ENCODE measurements around the gene PRR22.

PRR22 gene

GRCh38 chr19:5809053-5809452, 24.5 kb upstream of the PRR22 start:
- no peak for TF ChIP-seq CTCF (IDR thresholded peaks at IDR 0.05; ENCODE audit: low read depth, low read length)
- Histone ChIP-seq H3K36me3 (no peaks in the 10 kb centered on the region), H3K27me3 (ENCODE audit: insufficient read depth, low read depth, severe bottlenecking) (no peaks in the 10 kb centered on the region), H3K9me3 (ENCODE audit: severe bottlenecking) (no peaks in the 10 kb centered on the region), H3K27ac (no peak overlapping the region), H3K4me3 (ENCODE audit: low read depth, low read length) (no peak overlapping the region)
- no peak for DNase-seq

- DNase-seq: no peak
- Histone ChIP-seq H3K27ac (no peak overlapping the region), H3K27me3 (ENCODE audit: insufficient read depth, low read depth, severe bottlenecking) (no peaks in the 10 kb centered on the region), H3K4me3 (ENCODE audit: low read depth, low read length) (no peak overlapping the region), H3K9me3 (ENCODE audit: severe bottlenecking) (no peaks in the 10 kb centered on the region), H3K36me3 (no peaks in the 10 kb centered on the region)
- TF ChIP-seq CTCF (IDR thresholded peaks at IDR 0.05; ENCODE audit: low read depth, low read length): no peak
Observed at GRCh38 chr19:5808120-5808816, 23.7 kb upstream of the PRR22 start.

- no peak for DNase-seq
- no peak overlapping the region for H3K4me3 ChIP-seq (ENCODE audit: low read depth, low read length)
- no peaks in the 10 kb centered on the region for H3K9me3 ChIP-seq (ENCODE audit: severe bottlenecking)
- no peak for TF ChIP-seq CTCF (IDR thresholded peaks at IDR 0.05; ENCODE audit: low read depth, low read length)
- no peaks in the 10 kb centered on the region for H3K27me3 ChIP-seq (ENCODE audit: insufficient read depth, low read depth, severe bottlenecking)
- H3K27ac ChIP-seq: no peak overlapping the region
- no peaks in the 10 kb centered on the region for H3K36me3 ChIP-seq
Observed at GRCh38 chr19:5806905-5807304, 22.4 kb upstream of the PRR22 start.

- Histone ChIP-seq H3K9me3 (ENCODE audit: severe bottlenecking) (no peaks in the 10 kb centered on the region), H3K27me3 (ENCODE audit: insufficient read depth, low read depth, severe bottlenecking) (no peaks in the 10 kb centered on the region), H3K4me3 (ENCODE audit: low read depth, low read length) (peak overlapping the region; percentile 63), H3K27ac (no peak overlapping the region; the same call in 1 of the 2 replicates), H3K36me3 (no peaks in the 10 kb centered on the region)
- TF ChIP-seq CTCF (IDR thresholded peaks at IDR 0.05; ENCODE audit: low read depth, low read length): no peak
- no peak for DNase-seq
Observed at GRCh38 chr19:5806133-5806489, 21.6 kb upstream of the PRR22 start.

GRCh38 chr19:5805462-5806132, 21.1 kb upstream of the PRR22 start:
- DNase-seq: peak; percentile 93
- H3K4me3 ChIP-seq (ENCODE audit: low read depth, low read length): peak overlapping the region; percentile 63

More at GRCh38 chr19:5805462-5806132, 21.1 kb upstream of the PRR22 start:
- H3K27ac ChIP-seq: no peak overlapping the region; the same call in 1 of the 2 replicates
- no peaks in the 10 kb centered on the region for H3K9me3 ChIP-seq (ENCODE audit: severe bottlenecking)
- peak; percentile 84 for TF ChIP-seq CTCF (IDR thresholded peaks at IDR 0.05; ENCODE audit: low read depth, low read length)
- H3K36me3 ChIP-seq: no peaks in the 10 kb centered on the region
- no peaks in the 10 kb centered on the region for H3K27me3 ChIP-seq (ENCODE audit: insufficient read depth, low read depth, severe bottlenecking)

Measured in WERI-Rb-1 (cell line).